Left renal cortex interstitium (tissue), 4 donors: ENCODE results near the gene MED12L. TPM values are rescaled to one million over a fixed set of nuclear protein-coding genes. Genes with fewer than 3 reads are reported as not detected.

Experiments used
- DNase-seq, 4 donors: peaks; one replicate each; pipeline ENCODE4 v3.0.0-alpha.2; 2013; ENCODE audit warnings: low read depth in 4 of 4, low spot score in 2 of 4, missing footprints in 1 of 4
- polyA plus RNA-seq, 4 donors: library from polyadenylated mRNA; unstranded; fragments of 120-200 nt; gene quantifications; one replicate each; pipeline ENCODE4 v1.2.1, GENCODE V29; 2013; ENCODE audit not compliant: insufficient read length in 4 of 4

MED12L gene
- polyA plus RNA-seq, 4 donors, result 1.6 to 3.0 (median 2.2) TPM

DNA sequence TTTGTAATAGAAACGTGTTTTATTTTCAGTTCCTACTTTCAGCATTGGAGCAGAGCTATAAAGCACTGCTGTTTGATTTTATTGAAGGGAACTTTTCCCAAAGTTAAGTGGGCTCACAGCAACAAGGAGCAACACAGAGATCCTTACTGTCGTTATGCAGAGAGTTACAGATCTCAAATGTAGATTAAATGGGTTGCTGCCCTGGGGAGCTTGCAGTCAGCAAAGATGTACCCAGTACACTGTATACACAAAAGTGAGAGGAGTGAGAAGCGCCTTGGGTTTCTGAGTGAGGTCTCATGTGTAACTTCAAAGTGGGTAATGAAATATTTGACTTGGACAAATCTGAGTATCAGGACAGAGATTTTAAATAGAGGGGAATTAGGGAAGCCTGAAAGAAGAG is 47.7 kb downstream of the MED12L start:
- DNase-seq, result no peak

DNA sequence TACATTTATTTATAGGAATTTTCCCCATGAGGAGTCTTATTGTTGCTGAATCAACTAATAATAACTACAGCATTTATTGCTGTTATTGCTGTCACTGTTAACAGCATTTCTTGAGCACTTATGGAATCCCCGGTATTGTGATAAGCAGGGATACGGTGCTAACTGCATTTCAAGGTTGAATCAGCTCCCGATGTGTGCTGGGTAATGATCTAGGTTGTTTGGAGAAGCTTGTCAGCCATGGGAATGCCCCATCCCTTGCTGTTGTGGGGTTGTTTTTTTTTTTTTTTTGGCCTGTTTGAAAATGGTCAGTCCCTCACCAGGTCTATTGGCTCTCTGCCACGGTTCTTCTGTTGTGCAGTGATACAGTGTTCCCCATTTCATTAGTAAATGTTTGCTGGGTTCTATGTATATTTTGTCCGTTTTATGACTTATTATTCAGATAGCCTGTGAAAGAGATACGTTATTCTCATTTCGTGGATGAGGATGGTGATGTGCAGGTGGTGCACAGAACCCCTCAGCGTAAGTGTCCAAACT is 48.5 kb downstream of the MED12L start:
- DNase-seq, result no peak

DNA sequence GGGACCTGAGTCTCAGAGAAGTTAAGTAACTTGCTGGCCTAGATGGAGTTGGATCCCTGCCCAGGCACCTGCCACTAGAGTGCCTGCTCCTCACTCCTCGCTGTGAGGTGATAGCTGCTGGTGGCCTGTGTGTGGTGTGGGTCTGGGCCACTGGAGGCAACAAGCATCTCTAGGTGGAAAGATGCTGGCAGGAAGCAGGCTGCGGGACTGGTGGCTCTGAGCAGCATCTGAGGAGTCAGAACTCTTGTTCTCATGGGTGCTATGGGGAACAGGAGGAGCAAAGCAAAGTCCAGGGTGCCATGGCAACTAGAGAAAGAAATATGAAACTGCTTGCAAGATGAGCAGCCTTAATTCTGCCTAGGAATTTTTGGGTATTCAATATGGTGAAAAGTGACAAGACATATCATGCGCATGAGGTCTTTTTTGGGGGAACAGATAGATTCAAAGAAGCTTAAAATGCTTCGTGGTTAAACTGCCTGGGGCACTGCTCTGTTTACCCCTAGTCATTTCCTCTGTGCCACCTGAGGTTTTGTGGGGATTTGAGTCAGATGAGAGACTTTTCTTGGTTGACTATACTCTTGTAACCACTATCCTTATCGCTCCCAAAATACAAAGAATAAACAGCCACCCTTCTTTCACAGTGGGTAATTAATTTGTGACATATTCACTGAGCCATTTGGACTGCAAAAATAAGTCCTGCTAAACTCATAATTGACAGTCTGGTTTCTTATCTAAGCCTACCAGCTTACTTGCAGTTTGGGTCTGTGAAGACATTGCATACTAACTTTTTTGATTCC is 50.3 kb downstream of the MED12L start:
- DNase-seq, result no peak

DNA sequence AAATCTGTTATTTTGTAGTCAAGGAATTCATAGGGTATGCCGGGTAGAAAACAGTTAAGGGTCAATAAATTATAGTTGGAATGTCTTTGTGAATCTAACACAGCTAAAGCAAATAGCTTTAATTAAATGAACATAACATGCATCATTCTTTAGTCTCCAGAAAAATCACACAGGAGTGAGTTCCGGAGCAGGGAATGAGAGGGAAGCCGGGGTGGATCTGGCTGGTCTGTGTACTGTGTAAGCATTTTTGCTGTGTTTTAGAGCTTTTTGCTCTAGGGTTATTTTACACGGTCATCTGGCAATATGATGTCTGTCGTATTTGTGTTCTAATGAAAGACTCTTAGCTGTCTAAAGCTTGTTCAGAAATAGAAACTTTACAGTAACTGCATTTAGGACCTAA is 57.5 kb downstream of the MED12L start:
- peak in 1 of 4 donors; percentile 7 for DNase-seq

DNA sequence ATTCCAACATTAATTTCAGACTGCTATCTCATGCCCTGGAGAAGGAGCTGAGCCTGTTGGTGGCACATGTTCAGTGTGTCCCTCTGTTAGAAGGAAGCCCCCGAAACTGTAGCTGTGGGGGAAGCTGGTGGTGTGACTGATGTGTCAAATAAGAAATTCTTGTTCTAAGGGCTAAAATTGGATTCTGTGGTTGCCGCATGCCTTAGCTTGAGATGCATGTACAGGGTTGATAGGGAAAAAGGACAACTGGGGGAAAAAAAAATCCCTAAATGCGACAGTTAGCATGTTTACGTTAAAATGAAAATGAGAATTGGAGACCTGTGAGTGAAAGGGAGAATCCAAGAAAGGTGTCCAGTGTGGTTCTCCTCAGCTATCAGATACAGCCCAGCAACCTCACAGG is 58.6 kb downstream of the MED12L start:
- DNase-seq, result no peak

DNA sequence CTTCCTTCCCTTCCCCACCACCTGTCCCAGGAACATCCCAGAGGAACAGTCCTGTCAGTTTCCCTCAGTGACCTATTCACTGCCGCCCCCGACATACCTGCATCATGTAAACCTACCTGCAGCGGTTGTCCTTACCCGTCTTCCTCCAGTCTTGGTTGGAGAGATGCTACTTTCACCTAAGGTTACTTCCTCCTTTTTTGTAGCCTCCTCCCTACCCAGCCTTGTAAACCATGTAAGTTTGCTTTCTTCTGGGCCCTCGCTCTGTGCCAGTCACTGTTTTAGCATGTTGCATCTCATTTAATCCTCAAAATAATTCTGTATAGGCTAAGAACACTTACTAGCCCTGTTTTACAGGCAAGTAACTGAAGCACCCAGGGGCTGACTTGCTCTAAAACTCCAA is 59.3 kb downstream of the MED12L start:
- no peak for DNase-seq

DNA sequence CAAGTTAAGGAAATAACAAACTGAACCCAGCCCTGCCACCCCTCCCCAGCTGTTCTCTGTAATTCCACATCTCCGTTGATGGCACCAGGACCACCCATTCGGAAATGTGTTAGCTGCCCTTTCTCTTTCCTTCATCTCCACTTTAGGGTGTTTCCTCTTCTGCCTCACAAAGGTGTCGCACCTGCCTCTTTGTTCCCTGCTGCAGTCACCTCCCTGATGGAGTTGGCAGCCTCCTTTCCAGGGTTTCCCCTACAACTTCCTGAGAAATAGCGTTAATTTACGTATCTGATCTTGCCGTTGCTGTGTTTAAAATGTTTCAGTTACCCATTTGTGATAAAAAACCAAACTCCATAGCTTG is 60.2 kb downstream of the MED12L start:
- DNase-seq, result no peak

DNA sequence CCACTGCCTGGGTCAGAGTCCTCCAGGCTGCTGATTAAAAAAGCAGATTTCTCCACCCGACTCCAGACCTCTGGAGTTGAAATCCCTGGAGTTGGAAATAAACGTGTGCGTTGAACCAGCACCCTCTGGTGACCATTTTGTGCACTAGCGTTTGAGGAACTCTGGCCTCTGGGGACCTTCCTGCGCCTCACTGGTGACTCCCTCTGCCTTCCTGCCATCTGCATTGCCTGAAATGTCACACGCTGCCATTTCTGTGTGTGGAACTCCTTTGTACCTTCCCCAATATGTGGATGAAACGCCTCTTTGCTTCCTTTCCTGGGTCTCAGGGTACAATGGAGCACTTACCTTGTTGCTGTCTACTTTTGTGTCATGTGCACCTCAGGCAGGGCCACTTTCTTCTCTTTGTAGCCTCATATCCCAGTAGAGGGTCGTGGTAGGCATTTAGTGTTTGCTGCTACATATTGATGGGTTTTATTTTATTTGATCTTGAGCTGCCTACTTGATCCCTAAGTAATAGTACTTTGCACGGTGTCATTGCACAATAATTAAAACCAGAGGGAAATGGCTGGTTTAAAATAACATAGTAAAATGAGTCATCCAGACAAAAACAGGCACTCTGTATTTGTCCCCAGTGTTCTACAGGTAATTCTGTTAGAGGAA is 60.7 kb downstream of the MED12L start:
- DNase-seq, result peak; percentile 52 to 70 (median 62)

DNA sequence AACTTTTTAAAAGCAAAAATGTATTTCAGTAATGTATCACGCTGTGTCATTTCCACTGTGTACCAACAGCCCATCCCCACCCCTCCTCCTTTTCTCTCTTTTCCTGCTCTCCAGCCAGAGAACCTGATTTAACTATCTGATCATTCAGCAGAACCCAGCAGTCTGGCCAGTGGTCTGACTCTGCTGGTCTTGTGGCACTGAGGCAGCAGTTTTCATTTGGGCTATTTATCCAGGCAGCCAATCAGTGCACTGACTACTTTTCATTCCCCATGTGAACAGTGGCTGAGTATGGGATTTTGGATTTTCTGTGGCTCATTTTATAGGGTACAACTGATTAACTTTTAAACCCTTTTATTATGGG is 61.2 kb downstream of the MED12L start:
- no peak for DNase-seq

DNA sequence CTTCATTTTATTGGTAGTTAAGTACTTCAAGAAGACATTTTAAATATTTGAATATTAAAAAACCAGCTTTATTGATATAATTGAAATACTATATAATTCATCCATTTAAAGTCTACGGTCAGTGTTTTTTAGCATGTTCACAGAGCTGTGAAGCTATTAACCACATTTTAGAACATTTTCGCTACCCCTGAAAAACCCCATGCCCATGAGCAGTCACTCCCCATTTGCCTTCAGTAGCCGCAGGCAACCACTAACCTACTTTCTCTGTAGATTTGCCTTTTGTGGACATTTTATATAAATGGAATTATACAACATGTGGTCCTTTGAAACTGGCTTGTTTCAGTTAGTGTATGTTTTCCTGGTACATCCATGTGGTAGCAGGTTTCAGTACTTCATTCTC is 61.8 kb downstream of the MED12L start:
- no peak for DNase-seq

DNA sequence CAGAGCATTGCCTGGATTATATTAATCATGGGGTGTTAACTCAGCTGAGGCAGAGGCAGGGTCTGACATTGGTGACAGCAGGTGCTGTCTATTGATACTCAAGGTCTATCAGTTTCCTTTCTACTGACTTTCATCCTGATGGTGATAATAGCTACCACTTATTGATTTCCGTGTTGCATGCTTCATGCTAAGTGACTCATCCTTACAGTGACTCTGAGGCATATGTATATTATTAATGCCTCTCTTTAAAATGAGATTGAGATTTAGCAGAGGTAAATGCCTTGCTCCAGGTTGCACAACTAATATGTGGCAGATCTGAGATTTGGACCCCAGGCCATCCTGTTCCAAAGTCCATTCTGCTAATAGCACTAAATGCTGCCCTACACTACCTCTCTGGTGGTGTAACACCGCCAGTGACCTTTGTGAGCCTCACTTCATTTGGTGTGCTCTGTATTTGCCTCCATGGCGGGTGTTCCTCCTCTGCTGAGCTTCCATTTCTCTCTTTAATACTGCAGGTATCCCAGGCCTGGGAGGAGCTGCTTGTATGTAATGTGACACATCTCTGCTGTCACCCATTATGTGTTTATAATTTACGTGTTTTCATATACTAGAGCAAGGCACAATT is 67.1 kb downstream of the MED12L start:
- DNase-seq, result no peak

DNA sequence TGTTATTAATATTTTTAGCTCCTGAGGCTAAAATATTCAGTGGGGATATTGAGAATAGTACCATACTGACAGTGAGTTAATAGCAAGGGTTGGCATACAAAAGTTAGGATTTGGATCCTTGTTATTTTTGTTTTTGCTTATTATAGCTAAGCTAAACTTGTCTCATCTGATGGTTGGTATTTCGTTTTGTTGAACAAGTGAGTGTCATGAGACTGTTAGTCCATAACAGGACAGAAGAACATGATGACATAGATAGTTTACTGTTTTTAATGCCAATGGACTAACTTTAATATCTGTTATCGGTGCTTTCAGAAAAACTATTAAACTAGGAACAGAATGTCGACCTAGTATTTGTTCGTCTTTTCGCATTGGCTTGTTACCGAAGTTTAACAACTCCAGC is 69.1 kb downstream of the MED12L start:
- DNase-seq, result no peak

DNA sequence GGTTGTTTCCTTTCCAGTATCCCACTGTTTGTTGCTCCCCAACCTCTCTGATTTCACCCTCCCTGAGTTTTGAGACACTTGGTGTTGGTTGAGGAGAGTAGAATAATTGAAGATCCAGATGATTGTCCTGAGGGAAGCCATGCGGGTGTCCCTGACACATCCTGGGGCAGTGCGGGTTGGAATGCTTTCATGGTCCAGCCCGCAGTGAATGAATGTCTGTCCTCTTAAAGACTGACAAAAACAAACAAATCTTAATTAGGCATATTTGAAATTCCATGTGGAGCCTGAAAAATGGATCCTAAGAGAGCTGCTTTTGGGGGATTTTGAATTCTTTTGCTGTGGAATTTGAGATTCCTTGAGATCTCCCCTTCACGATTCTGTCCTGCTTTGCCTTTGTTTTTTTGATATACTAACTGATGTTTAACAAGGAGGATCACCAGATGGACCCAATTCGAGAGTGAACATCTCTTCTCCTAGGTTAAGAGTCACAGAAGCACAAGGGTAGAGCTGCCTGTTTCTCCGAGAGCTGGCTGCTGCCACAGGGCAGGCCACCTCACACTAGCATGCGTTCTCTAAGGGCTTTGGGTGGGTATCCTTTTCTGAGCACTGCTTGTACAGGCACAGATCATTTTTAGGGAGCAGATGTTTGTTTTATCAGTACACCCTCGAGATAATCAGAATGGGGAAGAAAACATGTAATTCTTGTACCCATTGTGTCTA is 70.1 kb downstream of the MED12L start:
- DNase-seq, result no peak

DNA sequence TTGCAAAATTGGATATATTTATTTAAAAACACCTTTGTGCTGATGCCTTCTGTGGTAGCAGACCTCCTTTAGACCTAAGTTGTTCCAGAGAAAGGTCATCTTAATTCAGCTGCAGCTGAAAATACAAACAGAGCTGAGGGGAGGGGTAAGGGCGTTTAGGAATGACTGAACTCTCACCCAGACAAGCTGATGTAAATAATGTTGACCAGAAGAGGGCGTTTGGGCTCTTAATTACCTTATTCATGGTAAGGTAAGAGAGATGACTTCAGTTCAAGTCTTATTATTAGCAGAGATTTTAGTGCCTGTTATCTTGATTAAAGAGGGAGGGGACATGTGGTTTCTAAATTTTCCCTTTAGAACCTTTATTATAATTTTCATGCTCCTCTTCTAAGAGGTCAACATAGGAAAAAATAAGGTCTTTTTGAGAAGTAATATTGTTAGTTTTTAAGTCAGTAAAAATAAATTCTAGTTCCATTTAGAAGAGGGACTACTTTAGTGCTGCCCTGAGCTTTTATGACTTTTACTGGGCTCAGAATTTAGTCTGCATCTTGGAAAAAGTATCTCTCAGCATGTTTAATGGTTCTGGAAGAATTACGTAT is 71.3 kb downstream of the MED12L start:
- peak in 1 of 4 donors; percentile 53 for DNase-seq

DNA sequence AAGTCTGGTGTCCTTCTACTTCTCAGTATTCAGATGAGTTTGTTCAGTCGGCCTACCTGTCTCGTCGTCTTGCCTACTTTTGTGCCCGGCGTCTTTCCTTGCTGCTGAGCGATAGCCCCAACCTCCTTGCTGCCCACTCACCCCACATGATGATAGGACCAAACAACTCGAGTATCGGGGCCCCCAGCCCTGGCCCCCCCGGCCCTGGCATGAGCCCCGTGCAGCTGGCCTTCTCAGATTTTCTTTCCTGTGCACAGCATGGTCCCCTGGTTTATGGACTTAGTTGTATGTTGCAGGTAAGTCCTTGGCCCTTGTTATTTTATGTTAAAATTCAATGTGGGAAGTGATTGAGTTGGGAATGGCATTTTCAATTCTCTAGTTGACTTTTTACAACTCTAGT is 74.3 kb downstream of the MED12L start:
- no peak for DNase-seq

DNA sequence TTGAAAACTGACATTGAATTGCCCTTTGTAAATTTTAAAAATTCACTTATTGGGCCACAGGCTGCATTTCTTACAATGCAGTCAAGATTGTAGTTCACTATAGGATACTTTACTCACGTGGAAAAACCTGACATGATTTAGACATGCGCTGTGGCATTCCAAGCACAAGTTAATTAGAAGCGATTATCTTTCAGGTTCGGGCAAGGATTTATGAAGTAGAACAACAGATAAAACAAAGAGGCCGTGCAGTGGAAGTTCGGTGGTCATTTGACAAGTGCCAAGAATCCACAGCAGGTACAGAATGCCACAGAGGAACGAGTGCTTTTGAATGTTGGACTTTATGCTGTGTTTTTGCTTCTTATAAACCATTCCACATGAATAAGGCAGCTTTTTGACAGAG is 79.8 kb downstream of the MED12L start:
- peak; percentile 38 to 42 (median 40) for DNase-seq

DNA sequence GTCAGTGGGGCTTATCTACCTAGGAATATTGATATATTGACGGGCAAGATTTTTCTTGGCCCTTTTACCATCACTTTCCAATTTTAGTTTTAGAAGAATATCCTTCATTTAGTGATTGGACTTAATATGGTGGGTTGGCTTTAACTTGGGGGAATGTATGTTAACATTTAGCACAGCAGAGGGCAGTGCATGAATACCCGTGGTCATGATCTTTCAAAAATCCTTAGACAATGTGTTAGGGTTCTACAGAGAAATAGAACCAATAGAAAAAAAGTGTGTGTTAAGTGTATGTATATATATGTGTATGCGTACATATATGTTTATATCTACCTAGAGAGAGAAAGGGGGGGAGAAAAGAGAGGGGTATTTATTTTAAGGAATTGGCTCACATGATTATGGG is 80.7 kb downstream of the MED12L start:
- no peak for DNase-seq

DNA sequence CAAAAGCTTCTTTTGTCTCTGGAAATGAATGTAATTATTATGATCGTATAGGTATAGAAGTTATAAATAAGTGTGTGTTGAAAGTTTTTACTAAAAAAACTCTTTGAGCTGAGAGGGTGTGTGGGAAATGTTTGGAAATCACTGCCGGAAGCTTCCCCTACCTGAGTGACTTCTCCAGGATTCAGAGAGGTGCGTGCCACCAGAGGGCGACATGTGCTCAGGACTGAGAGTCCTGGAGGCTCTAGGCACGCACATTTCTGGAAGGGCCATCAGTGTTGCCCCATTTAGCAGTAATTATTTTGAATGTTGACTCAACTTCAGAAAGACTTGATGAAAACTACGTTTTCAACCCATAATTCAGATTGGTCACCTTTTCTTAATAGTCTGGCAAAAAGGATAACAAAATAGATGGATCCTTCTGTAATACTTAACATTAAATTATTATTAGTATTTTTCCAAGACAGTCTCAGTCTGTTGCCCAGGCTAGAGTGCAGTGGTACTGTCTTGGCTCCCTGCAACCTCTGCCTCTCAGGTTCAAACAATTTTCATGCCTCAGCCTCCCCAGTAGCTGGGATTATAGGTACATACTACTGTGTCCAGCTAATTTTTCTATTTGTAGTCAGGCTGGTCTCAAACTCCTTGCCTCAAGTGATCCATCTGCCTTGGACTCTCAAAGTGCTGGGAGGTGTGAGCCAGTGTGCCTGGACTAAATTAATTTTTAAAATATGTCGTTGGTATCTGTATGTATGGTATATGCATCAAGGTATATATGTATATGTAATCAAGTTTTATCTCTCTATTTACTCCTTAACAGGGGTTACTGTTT is 83.0 kb downstream of the MED12L start:
- DNase-seq, result peak in 1 of 4 donors; percentile 48

DNA sequence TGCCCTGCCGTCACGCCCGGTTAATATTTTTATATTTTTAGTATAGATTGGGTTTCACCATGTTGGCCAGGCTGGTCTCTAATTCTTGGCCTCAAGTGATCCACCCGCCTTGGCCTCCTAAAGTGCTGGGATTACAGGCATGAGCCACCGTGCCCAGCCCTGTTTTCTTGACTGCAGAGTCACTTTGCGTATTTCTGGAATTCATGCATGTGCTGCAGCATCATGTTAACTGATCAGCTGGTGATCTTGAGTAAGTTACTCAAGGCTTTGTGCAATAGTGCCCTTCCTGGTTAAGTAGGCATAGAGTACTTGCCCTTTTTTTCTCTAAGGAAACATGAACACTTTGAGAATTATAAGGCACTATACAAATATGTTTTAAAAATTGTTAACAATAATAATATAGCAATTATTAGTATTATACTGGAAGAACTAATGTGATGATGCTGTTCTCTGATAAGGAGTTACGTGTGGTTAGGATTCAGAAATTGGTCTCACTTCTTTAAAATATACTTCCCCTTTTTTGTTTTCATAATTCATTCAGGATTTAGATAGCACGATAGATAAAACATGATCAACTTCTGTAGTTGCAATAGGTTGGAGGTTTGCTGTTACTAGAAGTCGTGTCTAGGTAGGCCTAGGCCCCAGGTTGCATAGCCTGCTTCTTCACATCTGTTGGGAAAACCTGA is 83.9 kb downstream of the MED12L start:
- no peak for DNase-seq
